Heart right ventricle (tissue), 16 donors: ENCODE data around the gene FBXW12. TPM values are rescaled to one million over a fixed set of nuclear protein-coding genes. Genes with fewer than 3 reads are reported as not detected.

Experiments used
- ATAC-seq, 8 donors: fragments of 200-7000 bp; cut with Tn5 transposase; one replicate each; pipeline ENCODE4 v1.9.1; 2020; ENCODE audit warnings: mild to moderate bottlenecking in 8 of 8, moderate library complexity in 8 of 8, moderate number of reproducible peaks in 1 of 8
- DNase-seq, 2 donors: peaks; one replicate each; pipeline ENCODE4 v3.0.0-alpha.2; 2020
- H3K27ac ChIP-seq, 10 donors: fragments of 200-600 bp; sonication (generic) in 2 of 10; one replicate each; pipeline versions ENCODE4 v1.5.0 to v1.8.0; 2020 to 2022; ENCODE audit warnings: mild to moderate bottlenecking in 3 of 10
- H3K27me3 ChIP-seq, 7 donors: fragments of 200-600 bp; one replicate each; pipeline ENCODE4 v1.8.0; 2021 to 2022; ENCODE audit warnings: mild to moderate bottlenecking in 2 of 7
- H3K36me3 ChIP-seq, 9 donors: fragments of 200-600 bp; sonication (generic) in 1 of 9; one replicate each; pipeline versions ENCODE4 v1.5.0 to v1.8.0; 2020 to 2022; ENCODE audit warnings: mild to moderate bottlenecking in 2 of 9
- H3K4me1 ChIP-seq, 9 donors: fragments of 200-600 bp; sonication (generic) in 1 of 9; one replicate each; pipeline versions ENCODE4 v1.5.0 to v1.8.0; 2020 to 2022; ENCODE audit warnings: mild to moderate bottlenecking in 4 of 9
- H3K4me3 ChIP-seq, 10 donors: fragments of 200-600 bp; sonication (generic) in 2 of 10; one replicate each; pipeline versions ENCODE4 v1.5.0 to v1.8.0; 2020 to 2022; ENCODE audit warnings: mild to moderate bottlenecking in 7 of 10, moderate library complexity in 2 of 10
- H3K9me3 ChIP-seq, 11 donors: fragments of 200-600 bp in 10 of 11; sonication (generic) in 2 of 11; one replicate each; pipeline versions ENCODE4 v1.5.0 to v1.8.0; 2013 to 2022; ENCODE audit warnings: mild to moderate bottlenecking in 2 of 11, control low read depth in 1 of 11, moderate library complexity in 1 of 11
- CTCF ChIP-seq, 9 donors: fragments of 200-600 bp; sonication (generic) in 2 of 9; IDR thresholded peaks; one replicate each; pipeline versions ENCODE4 v1.5.0 to v1.8.0; 2021 to 2022; ENCODE audit warnings: antibody characterized with exemption in 9 of 9, mild to moderate bottlenecking in 5 of 9, moderate library complexity in 1 of 9
- WGBS, 2 donors: extraction: QIAGEN DNeasy Blood & Tissue Kit; methylation state at CpG; one replicate each; pipeline ENCODE4 v1.1.7; 2013; ENCODE audit warnings: inconsistent platforms in 1 of 2; 5-methylcytosine and 5-hydroxymethylcytosine counted together
- intact Hi-C, 10 donors: fragments of 100-400 bp; cut with DNase I; formaldehyde crosslinking; loops; one replicate each; pipeline versions ENCODE4 v1.11.1 to v1.14.2; 2022
- polyA plus RNA-seq, 2 donors: library from polyadenylated mRNA; stranded (reverse); fragments of 200-250 nt; gene quantifications; one replicate each; pipeline ENCODE4 v1.2.3, GENCODE V29; 2013
- total RNA-seq, 10 donors: library from RNA; stranded (reverse); fragmentation: NEBNext Ultra II Directional in 3 of 10; extraction: Animal tissue kit (Norgen Biotek cat#: 25700) in 3 of 10; gene quantifications; one replicate each; pipeline versions ENCODE4 v1.2.1 to v1.2.4, GENCODE V29; 2021 to 2023
- donor health status: Arrhythmogenic right ventricular cardiomyopathy.
- donor health status: ischemic (EF 13 %, LVEDD 7.1; RV severe dilation, severe dysfunction).
- donor health status: healthy with polysubstance abuse.
- donor health status: DM: no; HTN: yes; CAD: no.
- donor health status: DM: no; HTN: no; CAD: no.
- donor health status: ischemic (EF 25% LVEDD 6.9; RV normal size, moderate dysfunction).
- donor health status: ischemic (EF 25% LVEDD 5.7; RV mildly dilated, moderate dysfunction).
- donor health status: healthy.
- donor health status: DM: yes; HTN: yes; CAD: no.
- donor health status: Ischemic cardiomyopathy.
- donor health status: ischemic (EF 35%, LVEDD 5.7; RV mildly dilated, moderate dysfunction).
- donor health status: nonischemic (EF 11% LVEDD 7.7; RV severe dilation, severe dysfunction).
- donor health status: DM: yes; HTN: yes; CAD: no.
- donor health status: PGD.
- donor health status: ischemic (EF 29% LVEDD 5.4; RV normal size, mild dysfunction).
- donor health status: nonischemic (EF 23%, LVEDD 6.1; RV moderate dilation, normal function).

FBXW12 gene
- total and polyA plus RNA-seq, 12 donors: 0.28 to 0.29 TPM; not detected in 10

- TF ChIP-seq CTCF (IDR thresholded peaks at IDR 0.05): no peak
- DNase-seq (no peak), ATAC-seq (no peak)
- Histone ChIP-seq H3K4me3 (peak overlapping the region in 7 of 10 donors; percentile 3 to 96 (median 78)), H3K27ac (peak overlapping the region; percentile 75 to 93 (median 90)), H3K27me3 (peaks cover 0 to 10% (median 0%) of the 10 kb centered on the region in 7 donors), H3K36me3 (peaks cover 0 to 5% (median 0%) of the 10 kb centered on the region in 9 donors), H3K4me1 (peaks cover 29 to 67% (median 49%) of the 10 kb centered on the region in 9 donors), H3K9me3 (no peaks in the 10 kb centered on the region)
- 40 to 44% methylated on average over 8 of the region's 8 CpGs for WGBS, 2 donors
- intact Hi-C loops: no loop called here
Observed at GRCh38 chr3:48426944-48427629, 55.1 kb downstream of the FBXW12 start.

GRCh38 chr3:48427630-48427962 is 55.6 kb downstream of the FBXW12 start:
- DNase-seq (peak in 1 of 2 donors; percentile 18), ATAC-seq (peak in 3 of 8 donors; percentile 28 to 43 (median 29))
- no peak for TF ChIP-seq CTCF (IDR thresholded peaks at IDR 0.05)
- peaks cover 29 to 67% (median 49%) of the 10 kb centered on the region in 9 donors for H3K4me1 ChIP-seq
- H3K27ac ChIP-seq: peak overlapping the region; percentile 75 to 93 (median 90)
- H3K9me3 ChIP-seq: no peaks in the 10 kb centered on the region
- 57 to 76% methylated on average over 9 of the region's 9 CpGs for whole genome bisulfite sequencing, 2 donors
- peak overlapping the region in 7 of 10 donors; percentile 3 to 96 (median 78) for H3K4me3 ChIP-seq
- intact Hi-C loops: no loop called here
- H3K36me3 ChIP-seq: peaks cover 0 to 10% (median 3%) of the 10 kb centered on the region in 9 donors
- peaks cover 0 to 10% (median 0%) of the 10 kb centered on the region in 7 donors for H3K27me3 ChIP-seq

GRCh38 chr3:48428088-48428571 is 56.1 kb downstream of the FBXW12 start:
- intact Hi-C loops: loop anchor here in 1 of 10 donors (2.0 kb wide), 1 partner anchor 25 kb away; no protein-coding TSS in a partner anchor
- H3K27ac ChIP-seq: peak overlapping the region; percentile 82 to 93 (median 90)
- DNase-seq: no peak
- peaks cover 0 to 16% (median 8%) of the 10 kb centered on the region in 9 donors for H3K36me3 ChIP-seq
- no peaks in the 10 kb centered on the region for H3K9me3 ChIP-seq
- no peak for ATAC-seq
- H3K4me1 ChIP-seq: peaks cover 29 to 67% (median 49%) of the 10 kb centered on the region in 9 donors
- peak overlapping the region; percentile 36 to 96 (median 82) for H3K4me3 ChIP-seq
- peaks cover 0 to 10% (median 0%) of the 10 kb centered on the region in 7 donors for H3K27me3 ChIP-seq
- no peak for TF ChIP-seq CTCF (IDR thresholded peaks at IDR 0.05)
- WGBS, 2 donors: 55 to 65% methylated on average over 7 of the region's 7 CpGs

- WGBS, 2 donors: 1 to 3% methylated on average over 57 to 60 of the region's 60 CpGs
- DNase-seq (peak; percentile 46 to 57), ATAC-seq (peak in 7 of 8 donors; percentile 17 to 53 (median 30))
- H3K36me3 ChIP-seq: peaks cover 0 to 22% (median 10%) of the 10 kb centered on the region in 9 donors
- peak overlapping the region; percentile 82 to 93 (median 90) for H3K27ac ChIP-seq
- peaks cover 0 to 10% (median 0%) of the 10 kb centered on the region in 7 donors for H3K27me3 ChIP-seq
- intact Hi-C loops: loop anchor here in 1 of 10 donors (2.0 kb wide), 1 partner anchor 26 kb away; no protein-coding TSS in a partner anchor
- H3K9me3 ChIP-seq: no peaks in the 10 kb centered on the region
- peaks cover 29 to 61% (median 49%) of the 10 kb centered on the region in 9 donors for H3K4me1 ChIP-seq
- TF ChIP-seq CTCF (IDR thresholded peaks at IDR 0.05): no peak
- H3K4me3 ChIP-seq: peak overlapping the region; percentile 36 to 96 (median 82)
Observed at GRCh38 chr3:48428572-48429316, 56.7 kb downstream of the FBXW12 start.
